ENCODE data around the gene CPT1B. TPM values are rescaled to one million over a fixed set of nuclear protein-coding genes. Genes with fewer than 3 reads are reported as not detected.

The CPT1B gene
- total and polyA plus RNA-seq, 10 of the 15 experiments (the other 5 are each of a cell fraction or from before 2014, with no cell fraction given) = 3.5 to 54.0 (median 21.7) TPM

GRCh38 chr22:50546326-50547262, 31.6 kb downstream of the CPT1B start:
- TF ChIP-seq BCLAF1 (IDR thresholded peaks at IDR 0.05) (no peak), JUND (IDR thresholded peaks at IDR 0.05; ENCODE audit: low read depth, low read length) (no peak), ZSCAN29 (IDR thresholded peaks at IDR 0.05) (no peak), CHD1 (IDR thresholded peaks at IDR 0.05; ENCODE audit: low read depth, low read length) (no peak), POLR2AphosphoS5 (IDR thresholded peaks at IDR 0.05; ENCODE audit: low read length) (no peak), NRF1 (conservative IDR thresholded peaks at IDR 0.05; ENCODE audit: low read depth, low read length) (no peak), NR2F1 (conservative IDR thresholded peaks at IDR 0.05) (no peak)
- H3K9ac ChIP-seq (ENCODE audit: control insufficient read depth, insufficient read depth, low read length) = no peak overlapping the region
- BruUV-seq (replicated peaks) = no TSS peak
- ChIA-PET CTCF (interaction anchor here (0.8 to 2.2 kb wide), 6 partner anchors 17 to 76 kb away, joined by 3 to 9 read pairs (median 6); partner anchors contain the start of genes SCO2 and SYCE3), SMC1A (ENCODE audit: uncharacterized antibody, unreplicated experiment) (interaction anchor here (2.0 to 2.4 kb wide), 3 partner anchors 14 to 73 kb away, joined by 4 to 14 read pairs (median 10); partner anchors contain the start of gene SCO2), RAD21 (ENCODE audit: unreplicated experiment) (interaction anchor here (1.9 to 2.1 kb wide), 2 partner anchors 7 to 75 kb away, joined by 7 to 10 read pairs; no protein-coding TSS in a partner anchor), POLR2A (interaction anchor here (0.9 to 2.5 kb wide), 9 partner anchors 8 to 75 kb away, joined by 3 to 15 read pairs (median 10); partner anchors contain the start of genes LMF2, NCAPH2, SCO2 and TYMP)
- H2AFZ ChIP-seq (ENCODE audit: control insufficient read depth, low read depth, low read length) = no peak overlapping the region
- no peaks in the 10 kb centered on the region for H4K20me1 ChIP-seq (ENCODE audit: control insufficient read depth, insufficient read depth)
- H3K4me2 ChIP-seq (ENCODE audit: control insufficient read depth, insufficient read depth) = no peak overlapping the region
- peaks cover 5% of the 10 kb centered on the region for H3K79me2 ChIP-seq (ENCODE audit: control insufficient read depth, insufficient read depth, low read length)
- no peak overlapping the region for H3K4me3 ChIP-seq
- no peaks in the 10 kb centered on the region for H3K9me3 ChIP-seq (replicated peaks; ENCODE audit: control insufficient read depth, insufficient read depth, low read length)
- peaks cover 0 to 1% of the 10 kb centered on the region in 2 experiments; a peak in 1 of 4 replicates for H3K27me3 ChIP-seq (replicated peaks in 1 of 2; ENCODE audit: control insufficient read depth in 2 of 2, insufficient read depth in 2 of 2, low read length in 1 of 2)
- no peak for FAIRE-seq
- ATAC-seq = no peak
- DNase-seq (ENCODE audit: low read depth, low spot score) = no peak
- in situ Hi-C loops (cut with MboI) (no loop called here), intact Hi-C loops (cut with micrococcal nuclease; ENCODE audit: unreplicated experiment) (no loop called here)
- WGBS (ENCODE audit: insufficient coverage, insufficient replicate concordance, low lambda C conversion rate, missing lambda C conversion rate) = 94% methylated on average over 68 of the region's 78 CpGs
- H3K4me1 ChIP-seq (ENCODE audit: control insufficient read depth, insufficient read depth, low read length) = peaks cover 36% of the 10 kb centered on the region
- no peak overlapping the region for H3K27ac ChIP-seq (ENCODE audit: control insufficient read depth, insufficient read depth)
- no peaks in the 10 kb centered on the region for H3K36me3 ChIP-seq (ENCODE audit: control insufficient read depth in 2 of 2, insufficient read depth in 2 of 2, low read length in 1 of 2)
